ENCODE results near the gene MEG3. TPM values are rescaled to one million over a fixed set of nuclear protein-coding genes. Genes with fewer than 3 reads are reported as not detected.

MEG3 gene
- total RNA-seq, 1 experiment from 2014 or later: not detected

GRCh38 chr14:100786576-100787219, 39.2 kb upstream of the MEG3 start:
- Mint-ChIP-seq H3K4me1 (ENCODE audit: low read depth, unreplicated experiment) (no peaks in the 10 kb centered on the region), H3K27me3 (ENCODE audit: unreplicated experiment) (peaks cover 82% of the 10 kb centered on the region), H3K36me3 (ENCODE audit: insufficient read depth, unreplicated experiment) (no peaks in the 10 kb centered on the region), H3K9me3 (ENCODE audit: low read depth, unreplicated experiment) (no peaks in the 10 kb centered on the region), H3K27ac (ENCODE audit: unreplicated experiment) (no peak overlapping the region), H3K4me3 (ENCODE audit: low read depth, unreplicated experiment) (no peak overlapping the region)
- intact Hi-C loops (cut with micrococcal nuclease; ENCODE audit: unreplicated experiment): no loop called here
- CTCF ChIA-PET: no interaction called here
- no peak for TF ChIP-seq CTCF (IDR thresholded peaks at IDR 0.05; ENCODE audit: unreplicated experiment)
- no peak for DNase-seq
- BruUV-seq (replicated peaks): no TSS peak

- Mint-ChIP-seq H3K27ac (ENCODE audit: unreplicated experiment) (no peak overlapping the region), H3K4me1 (ENCODE audit: low read depth, unreplicated experiment) (no peaks in the 10 kb centered on the region), H3K9me3 (ENCODE audit: low read depth, unreplicated experiment) (no peaks in the 10 kb centered on the region), H3K36me3 (ENCODE audit: insufficient read depth, unreplicated experiment) (no peaks in the 10 kb centered on the region), H3K4me3 (ENCODE audit: low read depth, unreplicated experiment) (no peak overlapping the region), H3K27me3 (ENCODE audit: unreplicated experiment) (peaks cover 78% of the 10 kb centered on the region)
- no peak for TF ChIP-seq CTCF (IDR thresholded peaks at IDR 0.05; ENCODE audit: unreplicated experiment)
- no peak for DNase-seq
- no TSS peak for BruUV-seq (replicated peaks)
- CTCF ChIA-PET: no interaction called here
- intact Hi-C loops (cut with micrococcal nuclease; ENCODE audit: unreplicated experiment): no loop called here
Observed at GRCh38 chr14:100787659-100788058, 38.3 kb upstream of the MEG3 start.

- no peak overlapping the region for H3K27ac Mint-ChIP-seq (ENCODE audit: unreplicated experiment)
- no peak overlapping the region for H3K4me3 Mint-ChIP-seq (ENCODE audit: low read depth, unreplicated experiment)
- no peak for DNase-seq
- BruUV-seq (replicated peaks): no TSS peak
- no peaks in the 10 kb centered on the region for H3K36me3 Mint-ChIP-seq (ENCODE audit: insufficient read depth, unreplicated experiment)
- no peaks in the 10 kb centered on the region for H3K9me3 Mint-ChIP-seq (ENCODE audit: low read depth, unreplicated experiment)
- peaks cover 78% of the 10 kb centered on the region for H3K27me3 Mint-ChIP-seq (ENCODE audit: unreplicated experiment)
- TF ChIP-seq CTCF (IDR thresholded peaks at IDR 0.05; ENCODE audit: unreplicated experiment): no peak
- intact Hi-C loops (cut with micrococcal nuclease; ENCODE audit: unreplicated experiment): no loop called here
- no peaks in the 10 kb centered on the region for H3K4me1 Mint-ChIP-seq (ENCODE audit: low read depth, unreplicated experiment)
- CTCF ChIA-PET: no interaction called here
Observed at GRCh38 chr14:100788517-100788916, 37.4 kb upstream of the MEG3 start.

- Mint-ChIP-seq H3K36me3 (ENCODE audit: insufficient read depth, unreplicated experiment) (no peaks in the 10 kb centered on the region), H3K4me3 (ENCODE audit: low read depth, unreplicated experiment) (no peak overlapping the region), H3K27ac (ENCODE audit: unreplicated experiment) (no peak overlapping the region), H3K4me1 (ENCODE audit: low read depth, unreplicated experiment) (no peaks in the 10 kb centered on the region), H3K27me3 (ENCODE audit: unreplicated experiment) (peaks cover 79% of the 10 kb centered on the region), H3K9me3 (ENCODE audit: low read depth, unreplicated experiment) (no peaks in the 10 kb centered on the region)
- DNase-seq: no peak
- no TSS peak for BruUV-seq (replicated peaks)
- intact Hi-C loops (cut with micrococcal nuclease; ENCODE audit: unreplicated experiment): no loop called here
- CTCF ChIA-PET: no interaction called here
- no peak for TF ChIP-seq CTCF (IDR thresholded peaks at IDR 0.05; ENCODE audit: unreplicated experiment)
Observed at GRCh38 chr14:100788942-100789341, 37.0 kb upstream of the MEG3 start.

All from Calu3 (cell line).